ENCODE measurements around the gene KCNJ9. TPM values are rescaled to one million over a fixed set of nuclear protein-coding genes. Genes with fewer than 3 reads are reported as not detected.

KCNJ9 gene
- total RNA-seq, 1 experiment from 2014 or later, result 0.05 TPM

DNA sequence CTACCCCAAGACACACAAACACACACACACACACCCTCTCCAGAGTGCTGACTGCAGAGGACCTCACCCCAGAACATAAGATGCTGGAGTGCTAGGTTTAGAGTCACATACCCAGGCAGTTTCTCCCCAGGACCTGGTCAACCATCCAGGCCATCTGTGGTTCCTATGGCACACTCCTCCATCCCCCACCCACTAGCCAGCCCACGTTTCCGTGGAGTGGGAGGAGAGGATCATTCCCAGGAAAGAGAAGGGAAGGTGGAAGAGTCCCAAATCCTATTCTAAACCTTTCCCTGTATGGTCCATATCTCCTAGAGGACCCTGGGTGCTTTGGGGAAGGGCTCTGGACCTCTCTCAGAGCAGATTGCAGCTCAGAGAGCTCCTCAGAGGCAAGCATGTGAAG, 1.1 kb downstream of the KCNJ9 start:
- no peak for DNase-seq (ENCODE audit: low read depth, low spot score)
- Histone ChIP-seq H2AFZ (ENCODE audit: low read depth, low read length, poor library complexity, severe bottlenecking) (no peak overlapping the region), H3K4me2 (ENCODE audit: low read length) (no peak overlapping the region), H3K27me3 (ENCODE audit: insufficient read depth, low read length) (peaks cover 26% of the 10 kb centered on the region), H3K4me1 (ENCODE audit: control insufficient read depth in 1 of 2, insufficient read depth in 2 of 2, low read length in 2 of 2) (no peaks in the 10 kb centered on the region; a peak in 2 of 4 replicates), H4K20me1 (ENCODE audit: insufficient read depth) (no peaks in the 10 kb centered on the region), H3K9ac (ENCODE audit: low read length) (no peak overlapping the region), H3K27ac (ENCODE audit: low read depth, low read length) (no peak overlapping the region), H3K79me2 (ENCODE audit: insufficient read depth, low read length) (no peaks in the 10 kb centered on the region), H3K9me3 (ENCODE audit: control insufficient read depth in 1 of 2, insufficient read depth in 1 of 2, low read depth in 1 of 2, low read length in 2 of 2) (no peaks in the 10 kb centered on the region), H3K4me3 (replicated peaks in 1 of 2; ENCODE audit: low read depth in 1 of 2, low read length in 2 of 2) (no peak overlapping the region), H3K36me3 (ENCODE audit: control insufficient read depth in 1 of 2, insufficient read depth in 2 of 2, low read length in 2 of 2) (no peaks in the 10 kb centered on the region), H3K9me2 (ENCODE audit: insufficient read depth) (no peaks in the 10 kb centered on the region)
- RAD21 ChIA-PET (ENCODE audit: low non-redundant PET in 1 of 2, low total read pairs in 2 of 2, uncharacterized antibody in 2 of 2, unreplicated experiment in 2 of 2), result no interaction called here
- no TSS peak for BruUV-seq (replicated peaks)
- intact Hi-C loops (cut with micrococcal nuclease), result no loop called here
- POLR2A ChIA-PET, result no interaction called here
- CTCF ChIA-PET, result interaction anchor here (1.1 kb wide), 1 partner anchor 36 kb away, joined by 3 read pairs; no protein-coding TSS in a partner anchor
- TF ChIP-seq POLR2A (IDR thresholded peaks at IDR 0.05; ENCODE audit: borderline replicate concordance, extremely low read depth, insufficient read depth, insufficient read length), result no peak
- TF ChIP-seq, protein P1, sequence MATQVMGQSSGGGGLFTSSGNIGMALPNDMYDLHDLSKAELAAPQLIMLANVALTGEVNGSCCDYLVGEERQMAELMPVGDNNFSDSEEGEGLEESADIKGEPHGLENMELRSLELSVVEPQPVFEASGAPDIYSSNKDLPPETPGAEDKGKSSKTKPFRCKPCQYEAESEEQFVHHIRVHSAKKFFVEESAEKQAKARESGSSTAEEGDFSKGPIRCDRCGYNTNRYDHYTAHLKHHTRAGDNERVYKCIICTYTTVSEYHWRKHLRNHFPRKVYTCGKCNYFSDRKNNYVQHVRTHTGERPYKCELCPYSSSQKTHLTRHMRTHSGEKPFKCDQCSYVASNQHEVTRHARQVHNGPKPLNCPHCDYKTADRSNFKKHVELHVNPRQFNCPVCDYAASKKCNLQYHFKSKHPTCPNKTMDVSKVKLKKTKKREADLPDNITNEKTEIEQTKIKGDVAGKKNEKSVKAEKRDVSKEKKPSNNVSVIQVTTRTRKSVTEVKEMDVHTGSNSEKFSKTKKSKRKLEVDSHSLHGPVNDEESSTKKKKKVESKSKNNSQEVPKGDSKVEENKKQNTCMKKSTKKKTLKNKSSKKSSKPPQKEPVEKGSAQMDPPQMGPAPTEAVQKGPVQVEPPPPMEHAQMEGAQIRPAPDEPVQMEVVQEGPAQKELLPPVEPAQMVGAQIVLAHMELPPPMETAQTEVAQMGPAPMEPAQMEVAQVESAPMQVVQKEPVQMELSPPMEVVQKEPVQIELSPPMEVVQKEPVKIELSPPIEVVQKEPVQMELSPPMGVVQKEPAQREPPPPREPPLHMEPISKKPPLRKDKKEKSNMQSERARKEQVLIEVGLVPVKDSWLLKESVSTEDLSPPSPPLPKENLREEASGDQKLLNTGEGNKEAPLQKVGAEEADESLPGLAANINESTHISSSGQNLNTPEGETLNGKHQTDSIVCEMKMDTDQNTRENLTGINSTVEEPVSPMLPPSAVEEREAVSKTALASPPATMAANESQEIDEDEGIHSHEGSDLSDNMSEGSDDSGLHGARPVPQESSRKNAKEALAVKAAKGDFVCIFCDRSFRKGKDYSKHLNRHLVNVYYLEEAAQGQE (IDR thresholded peaks at IDR 0.05; ENCODE audit: low read depth), result no peak
- TF ChIP-seq, protein P2, sequence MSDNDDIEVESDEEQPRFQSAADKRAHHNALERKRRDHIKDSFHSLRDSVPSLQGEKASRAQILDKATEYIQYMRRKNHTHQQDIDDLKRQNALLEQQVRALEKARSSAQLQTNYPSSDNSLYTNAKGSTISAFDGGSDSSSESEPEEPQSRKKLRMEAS (IDR thresholded peaks at IDR 0.05), result no peak
- TF ChIP-seq, protein P3, sequence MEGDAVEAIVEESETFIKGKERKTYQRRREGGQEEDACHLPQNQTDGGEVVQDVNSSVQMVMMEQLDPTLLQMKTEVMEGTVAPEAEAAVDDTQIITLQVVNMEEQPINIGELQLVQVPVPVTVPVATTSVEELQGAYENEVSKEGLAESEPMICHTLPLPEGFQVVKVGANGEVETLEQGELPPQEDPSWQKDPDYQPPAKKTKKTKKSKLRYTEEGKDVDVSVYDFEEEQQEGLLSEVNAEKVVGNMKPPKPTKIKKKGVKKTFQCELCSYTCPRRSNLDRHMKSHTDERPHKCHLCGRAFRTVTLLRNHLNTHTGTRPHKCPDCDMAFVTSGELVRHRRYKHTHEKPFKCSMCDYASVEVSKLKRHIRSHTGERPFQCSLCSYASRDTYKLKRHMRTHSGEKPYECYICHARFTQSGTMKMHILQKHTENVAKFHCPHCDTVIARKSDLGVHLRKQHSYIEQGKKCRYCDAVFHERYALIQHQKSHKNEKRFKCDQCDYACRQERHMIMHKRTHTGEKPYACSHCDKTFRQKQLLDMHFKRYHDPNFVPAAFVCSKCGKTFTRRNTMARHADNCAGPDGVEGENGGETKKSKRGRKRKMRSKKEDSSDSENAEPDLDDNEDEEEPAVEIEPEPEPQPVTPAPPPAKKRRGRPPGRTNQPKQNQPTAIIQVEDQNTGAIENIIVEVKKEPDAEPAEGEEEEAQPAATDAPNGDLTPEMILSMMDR (IDR thresholded peaks at IDR 0.05 in 2 of 3, conservative IDR thresholded peaks at IDR 0.05 in 1 of 3; ENCODE audit: borderline replicate concordance in 1 of 3, insufficient read depth in 1 of 3, low read depth in 2 of 3, low read length in 2 of 3), result no peak
- TF ChIP-seq ZNF274 (IDR thresholded peaks at IDR 0.05; ENCODE audit: low read depth, low read length), result no peak
- TF ChIP-seq ELF1 (IDR thresholded peaks at IDR 0.05; ENCODE audit: borderline replicate concordance, low read depth), result no peak
- TF ChIP-seq FOSL1 (IDR thresholded peaks at IDR 0.05; ENCODE audit: low read depth), result no peak
- TF ChIP-seq EZH2 (IDR thresholded peaks at IDR 0.05), result no peak
- no peak for ATAC-seq
